GM19238 (cell line): ENCODE data around the gene TRIL.

Source experiments
- DNase-seq: peaks from one replicate; pipeline ENCODE4 v3.0.0; 2011; ENCODE audit warnings: low spot score; ENCODE audit not compliant: insufficient read length

Gene TRIL

GRCh38 chr7:28940741-28941384, 17.3 kb downstream of the TRIL start:
- no peak for DNase-seq

DNA sequence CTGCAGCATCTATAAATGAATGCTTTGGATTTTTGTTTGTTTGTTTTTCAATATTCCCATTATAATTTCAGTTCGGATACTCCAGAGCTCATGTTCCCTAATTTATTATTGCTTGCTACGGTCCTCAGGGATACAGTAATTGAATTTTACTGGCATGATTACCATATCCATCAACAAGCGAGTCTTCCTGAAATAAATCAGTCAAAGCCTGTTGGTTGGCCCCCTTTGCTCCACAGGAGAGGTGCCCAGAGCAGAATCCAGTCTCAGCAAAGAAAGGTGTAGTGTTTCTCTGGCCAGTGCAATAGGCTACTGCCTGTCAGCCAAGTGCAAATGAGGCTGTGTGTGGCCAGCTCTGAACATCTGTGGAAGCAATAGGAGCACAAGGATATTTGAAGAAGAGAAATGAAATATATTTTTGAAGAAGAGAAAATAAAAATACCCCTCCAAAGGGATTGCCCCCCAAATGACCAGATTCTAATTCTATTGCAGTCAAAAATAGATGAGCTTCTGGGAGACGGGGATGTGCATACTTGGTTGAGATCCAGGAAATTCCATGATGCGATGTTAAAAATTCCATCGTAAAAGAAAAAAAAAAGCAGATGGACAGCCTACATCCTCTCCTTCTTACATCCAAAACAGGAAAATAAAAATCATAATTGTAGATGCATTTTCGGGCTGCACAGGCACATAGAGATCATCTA, 18.1 kb downstream of the TRIL start:
- no peak for DNase-seq

- DNase-seq, result no peak
These were observed 18.8 kb downstream of the TRIL start for GRCh38 chr7:28939367-28939766.

- DNase-seq, result no peak
These were observed 20.5 kb downstream of the TRIL start for GRCh38 chr7:28937619-28938018.

GRCh38 chr7:28937103-28937502, 21.0 kb downstream of the TRIL start:
- DNase-seq, result no peak

GRCh38 chr7:28933846-28934320, 24.2 kb downstream of the TRIL start:
- DNase-seq, result no peak

DNA sequence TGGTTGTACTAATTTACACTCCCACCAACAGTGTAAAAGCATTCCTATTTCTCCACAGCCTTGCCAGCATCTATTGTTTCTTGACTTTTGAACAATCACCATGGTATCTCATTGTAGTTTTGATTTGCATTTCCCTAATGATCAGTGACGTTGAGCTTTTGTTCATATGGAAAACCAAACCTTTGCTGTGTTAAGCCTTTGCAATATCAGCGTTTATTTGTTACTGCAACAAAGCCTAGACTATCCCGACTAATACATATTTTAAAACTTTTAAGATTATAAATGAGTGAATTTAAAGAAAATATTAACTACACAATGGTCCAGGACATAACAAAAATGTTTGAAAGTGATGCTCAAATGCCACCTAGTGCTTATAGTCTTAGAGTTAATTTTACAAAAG, 26.6 kb downstream of the TRIL start:
- no peak for DNase-seq

- peak; percentile 46 for DNase-seq
These were observed 31.1 kb downstream of the TRIL start for GRCh38 chr7:28926871-28927597.

DNA sequence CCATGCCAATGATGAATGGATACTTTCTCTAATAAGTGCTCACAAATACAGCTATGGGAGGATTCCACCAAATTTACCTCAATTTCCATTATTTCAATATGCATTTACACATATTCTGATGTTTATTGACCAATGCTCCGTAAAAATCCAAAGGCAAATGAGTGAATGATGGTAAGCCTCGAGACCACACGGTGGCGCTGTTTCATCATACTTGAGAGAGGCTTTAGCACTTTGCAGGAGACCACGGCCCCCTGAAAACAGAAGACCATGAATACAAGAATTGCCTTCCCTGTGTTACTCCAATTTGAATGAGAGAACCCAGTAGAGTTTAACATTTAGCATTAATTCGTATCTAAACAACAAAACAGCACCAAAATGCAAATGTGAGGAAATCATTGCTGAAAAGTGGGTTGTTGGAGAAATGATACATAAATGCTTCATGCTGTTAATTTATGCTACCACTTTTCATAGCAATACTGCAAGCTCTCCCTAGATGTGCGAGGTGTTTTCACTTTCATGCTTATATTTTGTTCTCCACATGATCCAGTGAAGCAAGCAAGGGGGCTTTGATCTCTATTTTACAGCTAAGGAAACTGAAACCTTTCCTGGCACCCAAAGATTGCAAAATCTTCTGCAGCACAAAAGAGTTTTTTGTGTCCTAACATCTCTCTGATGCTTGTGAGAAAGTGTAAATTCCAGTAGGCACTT, 35.4 kb downstream of the TRIL start:
- peak; percentile 14 for DNase-seq

DNA sequence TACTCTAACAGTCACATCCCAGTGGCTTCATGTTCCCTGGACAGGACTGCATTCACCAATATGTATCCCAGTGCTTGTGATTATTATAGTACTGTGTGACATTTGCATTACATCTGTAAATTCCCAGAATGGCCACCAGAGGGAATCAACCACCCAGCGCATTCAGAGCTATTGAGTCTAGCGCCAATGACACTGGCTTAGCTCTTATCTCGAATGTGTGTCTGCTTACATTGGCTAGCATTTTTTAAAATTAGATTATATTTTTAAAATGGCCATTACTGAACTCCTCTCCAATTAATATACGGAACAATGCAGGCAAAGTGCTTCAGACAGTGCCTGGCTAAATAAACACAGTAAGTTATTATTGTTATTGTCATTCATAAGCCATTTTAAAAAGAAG, 36.3 kb downstream of the TRIL start:
- peak; percentile 8 for DNase-seq

GRCh38 chr7:28920424-28920823, 37.7 kb downstream of the TRIL start:
- no peak for DNase-seq

GRCh38 chr7:28919510-28919909, 38.6 kb downstream of the TRIL start:
- DNase-seq, result no peak

- no peak for DNase-seq
These were observed 49.4 kb downstream of the TRIL start for GRCh38 chr7:28908775-28909174.

DNA sequence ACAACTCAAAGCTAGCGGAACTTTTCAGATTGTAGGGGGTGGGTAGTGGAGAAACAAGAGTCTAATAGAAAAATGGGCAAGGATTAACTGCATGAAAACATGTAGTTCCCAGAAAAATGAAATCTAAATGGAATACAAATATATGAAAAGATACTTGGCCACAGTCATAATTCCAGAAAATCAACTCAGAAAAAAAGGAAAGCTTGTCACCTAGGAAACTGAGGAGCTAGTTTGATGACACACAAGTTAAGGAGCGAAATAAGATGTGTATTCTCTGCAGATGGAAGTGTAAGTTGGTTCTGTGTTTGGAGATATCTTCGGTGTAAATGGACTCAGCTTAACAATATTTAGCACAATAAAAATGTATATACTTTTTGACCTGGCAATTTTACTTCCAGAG, 52.7 kb downstream of the TRIL start:
- DNase-seq, result no peak

GRCh38 chr7:28904578-28905048, 53.5 kb downstream of the TRIL start:
- no peak for DNase-seq

GRCh38 chr7:28903730-28904577, 54.2 kb downstream of the TRIL start:
- DNase-seq, result no peak
